Left renal cortex interstitium (tissue), 4 donors: ENCODE measurements around the gene JADE2. TPM values are rescaled to one million over a fixed set of nuclear protein-coding genes. Genes with fewer than 3 reads are reported as not detected.
"Not testable (repeated sequence)": the region's sequence is repeated elsewhere in the genome, so short reads cannot be mapped to it uniquely, and the experiment has no call there.

ENCODE experiments used
- DNase-seq, 4 donors: peaks; one replicate each; pipeline ENCODE4 v3.0.0-alpha.2; 2013; ENCODE audit warnings: low read depth in 4 of 4, low spot score in 2 of 4, missing footprints in 1 of 4
- polyA plus RNA-seq, 4 donors: library from polyadenylated mRNA; unstranded; fragments of 120-200 nt; gene quantifications; one replicate each; pipeline ENCODE4 v1.2.1, GENCODE V29; 2013; ENCODE audit not compliant: insufficient read length in 4 of 4

The JADE2 gene
- polyA plus RNA-seq, 4 donors = 10.4 to 14.2 (median 11.7) TPM

- DNase-seq = no peak
Observed at GRCh38 chr5:134506054-134507039, 19.1 kb upstream of the JADE2 start.

- no peak for DNase-seq
Observed at GRCh38 chr5:134507452-134507851, 18.0 kb upstream of the JADE2 start.

GRCh38 chr5:134508521-134509195 is 16.8 kb upstream of the JADE2 start:
- no peak for DNase-seq

- DNase-seq = no peak
Observed at GRCh38 chr5:134509308-134510040, 16.0 kb upstream of the JADE2 start.

DNA sequence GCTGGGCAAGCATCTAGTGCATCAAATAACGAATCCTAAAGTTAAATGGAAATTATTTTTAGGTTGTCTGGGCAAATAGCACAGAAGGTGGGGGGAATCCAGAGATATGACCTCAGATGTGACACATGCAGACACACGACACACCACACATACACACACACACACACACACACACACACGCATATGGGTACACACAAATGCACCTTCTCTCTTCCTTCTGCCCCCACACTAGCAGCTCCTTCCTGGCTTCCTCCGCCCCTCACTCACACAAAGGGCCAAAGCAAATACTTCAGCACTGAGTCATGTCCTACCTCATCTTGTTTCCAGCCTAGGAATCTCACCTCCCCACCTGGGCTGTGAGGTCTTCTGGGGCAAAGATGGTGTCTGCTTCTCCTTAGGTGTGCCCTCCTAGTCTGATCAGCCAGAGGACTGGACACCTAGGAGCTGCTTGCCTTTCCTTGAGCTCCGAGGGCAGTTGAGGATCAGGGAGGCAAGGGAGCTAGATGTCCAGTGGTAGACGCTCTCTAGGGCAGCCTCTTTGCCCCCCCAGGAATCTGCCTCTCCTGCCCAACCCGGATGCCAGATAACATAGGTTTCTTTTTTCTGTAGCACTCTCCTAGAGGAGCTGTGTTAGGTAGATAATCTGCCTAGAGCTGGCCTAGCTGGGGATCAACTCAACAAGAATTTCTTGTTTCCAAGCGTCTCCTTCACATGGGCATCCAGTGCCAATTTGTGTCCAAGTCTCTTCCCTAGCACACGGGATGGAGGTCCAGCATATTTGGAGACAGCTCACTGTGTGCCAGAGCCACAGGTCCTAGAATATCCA is 14.3 kb upstream of the JADE2 start:
- DNase-seq = no peak

DNA sequence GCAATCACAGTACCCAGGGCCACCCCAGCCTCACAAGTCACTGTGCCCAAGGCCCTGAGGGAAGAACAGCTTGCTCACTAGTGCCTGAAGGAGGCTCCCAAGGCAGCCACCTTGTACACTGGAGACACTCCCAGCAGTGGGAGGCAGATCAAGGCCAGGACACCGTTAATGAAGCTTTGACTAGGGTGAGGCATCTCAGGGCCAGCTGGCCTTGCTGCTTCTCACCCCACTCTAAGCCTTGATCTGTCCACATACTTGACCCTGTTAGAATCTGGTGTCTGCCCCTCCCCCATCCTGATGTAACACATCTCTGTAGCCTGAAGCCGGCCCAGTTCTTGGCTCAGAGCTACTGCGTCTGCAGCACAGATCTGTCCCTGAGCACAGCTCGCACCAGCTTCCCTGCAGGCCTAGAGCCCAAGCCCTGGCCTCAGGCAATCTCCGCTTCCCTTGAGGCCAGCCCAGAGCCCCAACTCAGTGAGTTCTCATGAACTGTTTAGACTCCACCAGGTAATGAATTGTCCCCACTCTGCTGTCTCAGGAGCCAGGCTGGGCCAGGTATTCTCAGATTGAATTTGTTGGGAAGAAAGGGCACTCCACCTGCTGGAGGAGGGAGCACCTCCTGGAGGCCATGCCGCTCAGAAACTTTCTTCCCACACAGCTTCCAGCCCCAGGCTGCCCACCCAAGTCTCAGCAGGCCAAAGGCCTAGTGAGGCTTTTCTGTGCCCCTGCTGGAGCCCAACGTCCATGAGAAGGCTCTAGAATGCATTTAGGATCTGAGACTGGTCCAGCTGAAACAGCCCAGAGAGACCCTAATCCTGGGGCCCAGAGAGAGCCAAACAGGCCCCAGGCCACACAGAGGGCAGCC is 13.4 kb upstream of the JADE2 start:
- no peak for DNase-seq

GRCh38 chr5:134512661-134512999 is 12.8 kb upstream of the JADE2 start:
- DNase-seq = no peak

- no peak for DNase-seq
Observed at GRCh38 chr5:134515801-134516200, 9.7 kb upstream of the JADE2 start.

DNA sequence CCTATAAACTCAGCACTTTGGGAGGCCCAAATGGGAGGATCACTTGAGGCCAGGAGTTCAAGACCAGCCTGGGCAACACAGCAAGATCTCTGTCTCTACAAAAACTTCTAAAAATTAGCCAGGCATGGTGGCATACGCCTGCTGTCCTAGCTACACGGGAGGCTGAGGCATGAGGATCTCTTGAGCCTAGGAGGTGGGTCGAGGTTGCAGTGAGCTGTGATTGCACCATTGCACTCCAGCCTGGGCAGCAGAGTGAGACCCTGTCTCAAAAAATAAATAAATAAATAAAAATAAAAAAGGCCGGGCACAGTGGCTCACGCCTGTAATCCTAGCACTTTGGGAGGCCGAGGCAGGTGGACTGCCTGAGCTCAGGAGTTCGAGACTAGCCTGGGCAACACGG is 8.5 kb upstream of the JADE2 start:
- DNase-seq = not testable (repeated sequence)

GRCh38 chr5:134517553-134517952 is 7.9 kb upstream of the JADE2 start:
- no peak for DNase-seq

- DNase-seq = no peak
Observed at GRCh38 chr5:134519989-134520388, 5.5 kb upstream of the JADE2 start.

- DNase-seq = no peak
Observed at GRCh38 chr5:134521841-134522240, 3.6 kb upstream of the JADE2 start.

- no peak for DNase-seq
Observed at GRCh38 chr5:134523543-134524271, 1.8 kb upstream of the JADE2 start.

DNA sequence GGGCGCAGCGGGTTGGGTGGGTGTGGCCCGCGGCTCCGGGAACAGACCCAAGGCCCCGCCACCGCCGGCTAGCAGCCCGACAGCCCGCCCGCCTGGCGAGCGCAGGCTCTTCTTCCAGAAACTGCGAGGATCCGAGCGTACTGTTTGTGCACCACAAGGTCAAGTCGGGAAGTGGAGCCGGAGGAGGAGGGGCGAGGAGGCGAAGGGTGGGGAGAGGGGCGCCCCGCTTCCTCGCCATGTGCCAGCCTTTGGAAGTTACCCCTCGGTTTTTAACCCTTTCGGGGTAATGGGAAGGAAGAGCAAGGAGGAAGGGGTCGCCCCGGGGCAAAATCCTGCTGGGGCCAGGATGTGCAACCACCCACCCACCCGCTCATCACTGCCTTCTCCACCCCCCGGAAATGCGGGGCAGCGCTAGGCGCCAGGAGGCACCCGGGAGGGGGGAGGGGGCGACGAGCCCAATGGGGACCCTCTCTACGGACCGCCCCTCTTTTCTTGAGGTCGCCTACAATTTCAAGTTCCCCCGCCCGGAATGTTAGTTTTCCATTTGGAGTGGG is 1.1 kb upstream of the JADE2 start:
- DNase-seq = no peak

DNA sequence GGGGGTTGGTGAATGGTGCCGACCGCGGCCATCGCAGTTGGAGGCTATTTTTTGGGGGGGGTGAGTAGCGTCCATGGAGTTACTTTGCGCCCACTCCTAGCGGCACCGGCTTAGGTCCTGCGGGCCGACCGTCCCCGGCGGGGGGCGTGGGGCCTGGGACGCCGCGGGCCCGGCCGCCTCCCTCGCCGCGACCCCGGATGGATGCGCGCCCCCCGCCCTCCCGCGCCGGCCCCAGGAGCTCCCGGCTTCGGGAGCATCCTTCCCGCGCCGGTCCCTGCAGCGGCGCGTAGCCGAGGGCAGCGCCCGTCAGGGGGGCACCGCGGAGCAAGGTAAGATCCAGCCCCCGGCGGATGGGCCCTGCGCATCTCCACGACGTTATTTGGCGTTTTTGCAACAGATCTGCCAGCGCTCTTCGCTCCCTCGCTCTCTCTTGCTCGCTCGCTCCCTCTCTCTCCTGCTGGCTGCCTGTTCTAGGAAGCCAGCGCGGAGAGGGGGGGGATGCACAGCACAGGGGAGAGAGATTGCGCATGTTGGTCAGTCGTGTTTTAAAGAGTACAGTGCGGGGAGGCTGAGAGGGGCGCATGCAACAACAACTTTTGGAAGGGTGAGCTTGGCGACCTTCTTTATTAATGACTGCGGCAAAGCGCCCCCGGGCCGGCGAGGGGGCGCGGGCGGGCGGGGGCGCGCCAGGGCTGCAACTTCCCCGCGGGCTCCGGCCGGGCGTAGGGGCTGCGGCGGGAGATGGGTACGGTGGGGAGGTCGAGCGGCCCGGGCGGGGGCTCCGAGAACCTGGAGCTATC is 413 bp downstream of the JADE2 start:
- peak in 2 of 4 donors; percentile 70 to 75 for DNase-seq

GRCh38 chr5:134526483-134527155 is 1.1 kb downstream of the JADE2 start:
- no peak for DNase-seq
